HG03060 (cell line): ENCODE results near the gene SALL3.
"Not testable (repeated sequence)": the region's sequence is repeated elsewhere in the genome, so short reads cannot be mapped to it uniquely, and the experiment has no call there.

Experiments
- ATAC-seq: cut with Tn5 transposase; IDR thresholded peaks from one replicate; pipeline ENCODE4 v1.9.1; 2021; ENCODE audit warnings: low read depth, moderate number of reproducible peaks; ENCODE audit not compliant: unreplicated experiment

The SALL3 gene

GRCh38 chr18:78964727-78965126, 14.9 kb upstream of the SALL3 start:
- not testable (repeated sequence) for ATAC-seq

DNA sequence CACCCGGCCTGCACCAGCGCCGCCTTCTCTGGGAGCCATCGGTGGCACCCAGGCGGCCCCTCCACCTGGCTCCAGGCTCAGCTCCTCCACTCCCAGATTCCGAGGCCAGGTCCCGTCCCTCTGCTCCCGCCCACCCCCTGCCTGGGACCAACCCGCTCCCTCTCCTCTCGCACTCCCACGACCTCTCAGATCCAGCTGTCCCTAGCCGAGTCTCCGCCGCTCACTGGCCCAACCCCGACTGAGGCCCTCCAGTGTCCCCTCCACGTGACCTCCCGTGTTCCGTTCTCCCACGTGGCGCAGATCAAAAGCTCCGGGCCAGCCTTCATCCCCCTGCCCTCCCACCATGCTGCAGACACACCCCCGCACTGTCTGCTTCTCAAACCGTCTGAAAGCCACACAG, 14.4 kb upstream of the SALL3 start:
- ATAC-seq, result no peak

DNA sequence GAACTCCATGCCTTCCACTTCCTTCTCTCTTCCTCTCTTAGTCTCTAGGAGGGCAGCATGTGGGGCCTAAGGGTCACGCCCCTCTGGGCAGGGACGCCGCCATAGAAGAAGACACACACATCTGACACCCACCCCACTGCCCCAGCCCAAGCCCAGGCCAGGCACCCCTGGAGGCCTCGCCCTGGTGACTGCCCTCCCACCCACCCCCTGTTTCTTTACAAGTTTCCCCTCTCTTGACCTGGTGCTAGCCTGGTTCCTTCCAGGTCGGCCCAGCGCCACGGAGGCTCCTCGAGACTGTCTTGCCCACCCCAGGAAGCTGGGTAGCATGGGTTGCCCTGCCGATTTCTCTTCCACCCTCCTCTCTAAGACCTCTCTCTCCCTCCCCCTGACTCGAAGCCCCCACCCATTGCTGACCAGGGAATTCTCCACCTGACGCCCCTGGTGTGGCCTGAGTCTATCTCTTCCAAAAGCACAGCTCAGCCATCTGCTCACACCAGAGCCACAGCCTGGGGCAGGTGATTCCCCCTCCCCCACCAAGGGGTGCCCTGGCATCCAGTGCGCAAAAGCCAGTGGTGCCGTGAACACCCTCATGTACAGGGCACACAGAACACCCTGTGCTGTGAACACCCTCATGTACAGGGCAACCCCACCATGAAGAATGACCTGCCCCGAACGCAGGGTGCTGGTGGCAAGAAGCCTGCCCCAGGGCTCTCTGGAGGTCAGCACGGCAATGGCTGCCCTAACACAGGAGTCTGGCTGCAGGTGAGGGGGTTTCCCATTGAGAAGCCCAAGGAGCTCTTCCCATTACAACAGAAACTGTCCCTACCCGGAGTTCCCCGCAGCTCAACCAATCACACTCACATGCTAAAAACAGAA, 13.5 kb upstream of the SALL3 start:
- no peak for ATAC-seq

DNA sequence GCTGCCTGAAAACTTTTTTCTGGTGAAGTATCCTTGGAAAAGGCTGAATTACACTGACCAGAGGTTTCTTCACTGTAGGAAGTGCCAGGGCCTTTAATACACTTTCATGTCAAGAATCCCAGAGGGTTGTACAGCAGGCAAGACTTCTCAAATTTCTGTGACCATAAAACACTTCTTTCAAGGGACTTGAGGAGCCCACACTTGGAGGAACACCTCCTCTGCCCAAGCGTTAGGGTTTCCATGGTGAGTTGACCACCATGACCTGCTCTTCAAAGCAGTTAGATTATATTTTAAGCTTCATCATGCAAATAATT, 12.9 kb upstream of the SALL3 start:
- no peak for ATAC-seq

GRCh38 chr18:78967692-78968091, 11.9 kb upstream of the SALL3 start:
- no peak for ATAC-seq

- no peak for ATAC-seq
Observed at GRCh38 chr18:78969574-78970315, 9.9 kb upstream of the SALL3 start.

GRCh38 chr18:78970774-78971333, 8.8 kb upstream of the SALL3 start:
- ATAC-seq, result no peak

DNA sequence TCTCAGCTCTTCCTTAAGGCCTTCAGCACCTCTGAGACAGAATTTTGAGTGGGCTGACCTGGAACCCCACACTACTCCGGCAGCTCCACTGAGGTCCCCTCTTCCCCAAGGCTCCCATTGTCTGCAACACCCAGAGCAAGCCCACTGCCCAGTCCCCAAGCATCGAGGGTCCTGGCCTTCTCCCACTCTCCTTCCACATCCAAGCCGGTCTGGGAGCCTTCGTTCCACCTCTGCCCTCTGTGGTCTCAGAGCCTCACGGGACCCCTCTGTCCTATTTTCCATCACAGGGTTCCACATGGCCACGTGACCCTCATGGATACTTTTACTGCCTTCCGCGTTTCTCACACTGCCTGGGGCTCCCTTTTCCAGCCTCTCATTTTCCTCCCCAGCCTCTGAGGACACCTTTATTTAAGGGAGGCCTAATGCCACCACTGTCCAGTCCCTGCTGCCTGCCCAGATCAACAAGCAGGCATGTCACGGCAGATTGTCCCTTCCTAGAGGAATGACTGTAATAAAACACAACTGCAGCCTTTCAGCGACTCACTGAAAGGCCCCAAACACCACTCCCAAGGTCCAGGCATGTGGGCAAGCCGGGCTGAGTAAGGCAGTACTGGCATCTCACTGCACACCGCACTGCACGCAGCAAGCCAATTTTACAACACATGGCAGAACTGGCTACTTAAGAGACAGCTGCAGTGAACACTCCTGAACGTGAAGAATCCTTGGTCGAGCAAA, 7.9 kb upstream of the SALL3 start:
- ATAC-seq, result no peak

- ATAC-seq, result no peak
Observed at GRCh38 chr18:78972385-78972918, 7.2 kb upstream of the SALL3 start.

- ATAC-seq, result no peak
Observed at GRCh38 chr18:78972930-78973331, 6.7 kb upstream of the SALL3 start.

- ATAC-seq, result no peak
Observed at GRCh38 chr18:78973357-78974083, 6.1 kb upstream of the SALL3 start.

- ATAC-seq, result no peak
Observed at GRCh38 chr18:78974115-78974761, 5.4 kb upstream of the SALL3 start.

DNA sequence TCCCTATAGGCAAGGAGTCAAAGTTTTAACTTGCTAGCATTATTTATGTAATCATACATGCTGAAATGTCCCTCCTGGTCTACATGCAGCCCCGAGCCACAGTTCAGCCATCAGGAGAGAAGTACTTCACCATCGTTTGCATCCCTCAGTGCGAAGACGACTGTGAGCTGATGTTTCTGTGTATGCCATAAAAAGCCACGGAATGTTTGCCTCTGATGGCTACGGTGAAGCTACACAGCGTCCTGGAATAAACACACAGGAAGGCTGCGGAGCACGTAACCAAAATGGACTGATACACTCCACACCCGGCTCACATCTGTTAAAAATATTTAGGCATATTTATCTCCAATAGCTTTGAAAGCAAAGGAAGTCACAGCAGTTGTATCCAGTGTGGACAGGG, 4.3 kb upstream of the SALL3 start:
- no peak for ATAC-seq

- no peak for ATAC-seq
Observed at GRCh38 chr18:78975699-78976335, 3.8 kb upstream of the SALL3 start.

DNA sequence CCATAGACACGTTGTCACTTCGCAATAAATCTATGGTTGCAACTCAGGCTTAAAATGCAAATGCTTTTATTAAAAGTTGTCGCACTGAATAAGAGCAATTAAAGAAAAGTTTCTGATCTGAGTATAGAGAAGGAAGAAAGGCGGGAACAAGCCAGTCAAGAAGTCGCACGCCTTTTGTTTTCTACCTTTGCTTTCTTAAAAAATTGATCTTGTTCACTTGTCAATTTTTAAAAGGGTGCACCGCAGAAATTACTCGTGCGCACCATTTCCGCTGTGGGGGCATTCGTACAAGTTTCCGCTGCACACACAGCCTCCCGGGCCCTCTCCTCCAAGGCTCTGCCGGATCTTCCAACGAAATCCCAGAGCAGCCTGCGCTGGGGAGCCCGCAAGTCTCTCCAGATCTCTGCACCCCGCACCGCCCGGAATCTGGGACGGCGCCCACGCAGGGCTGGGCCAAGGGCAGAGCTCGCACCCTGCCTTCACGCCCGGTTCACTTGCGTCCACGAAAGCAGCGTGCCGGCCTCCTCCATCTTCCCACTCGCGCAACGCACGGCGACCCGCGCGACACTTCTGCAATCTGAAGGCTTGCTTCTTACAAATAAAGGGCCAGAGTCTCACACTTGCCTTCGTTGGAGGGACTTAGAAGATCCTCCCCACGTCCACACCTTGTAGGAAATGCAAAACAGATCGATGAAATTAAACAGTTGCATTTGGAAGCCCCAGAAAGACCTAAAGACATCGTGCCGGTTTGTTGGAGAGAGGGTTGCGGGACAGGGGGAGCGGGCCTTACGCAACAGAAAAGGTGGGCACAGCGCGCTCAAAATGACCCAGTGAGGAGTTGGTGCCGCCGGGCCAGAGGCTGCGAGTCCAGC, 2.6 kb upstream of the SALL3 start:
- ATAC-seq, result no peak

- no peak for ATAC-seq
Observed at GRCh38 chr18:78977637-78978348, 1.8 kb upstream of the SALL3 start.

- no peak for ATAC-seq
Observed at GRCh38 chr18:78978349-78979055, 1.1 kb upstream of the SALL3 start.
